BE2C (cell line): ENCODE data around the gene FXYD4.

Experiments used
- DNase-seq: peaks from one replicate; pipeline ENCODE4 v3.0.0-alpha.2; 2020
- H3K27me3 ChIP-seq: fragments of 250-450 bp; sonication (Bioruptor Pico); 2 replicates; pipeline ENCODE4 v1.5.1; 2020; ENCODE audit warnings: mild to moderate bottlenecking
- H3K36me3 ChIP-seq: fragments of 250-450 bp; sonication (Bioruptor Pico); 2 replicates; pipeline ENCODE4 v1.5.1; 2020; ENCODE audit warnings: mild to moderate bottlenecking
- H3K4me1 ChIP-seq: fragments of 250-450 bp; sonication (Bioruptor Pico); 2 replicates; pipeline ENCODE4 v1.5.1; 2020
- H3K4me3 ChIP-seq: 2 replicates; pipeline ENCODE4 v1.5.1; 2011; ENCODE audit warnings: low read depth, low read length
- H3K9me3 ChIP-seq: fragments of 250-450 bp; sonication (Bioruptor Pico); 2 replicates; pipeline ENCODE4 v1.5.1; 2020
- CTCF ChIP-seq: IDR thresholded peaks from 2 replicates; pipeline ENCODE4 v1.5.1; 2012; ENCODE audit warnings: mild to moderate bottlenecking, low read depth, low read length

Gene FXYD4

DNA sequence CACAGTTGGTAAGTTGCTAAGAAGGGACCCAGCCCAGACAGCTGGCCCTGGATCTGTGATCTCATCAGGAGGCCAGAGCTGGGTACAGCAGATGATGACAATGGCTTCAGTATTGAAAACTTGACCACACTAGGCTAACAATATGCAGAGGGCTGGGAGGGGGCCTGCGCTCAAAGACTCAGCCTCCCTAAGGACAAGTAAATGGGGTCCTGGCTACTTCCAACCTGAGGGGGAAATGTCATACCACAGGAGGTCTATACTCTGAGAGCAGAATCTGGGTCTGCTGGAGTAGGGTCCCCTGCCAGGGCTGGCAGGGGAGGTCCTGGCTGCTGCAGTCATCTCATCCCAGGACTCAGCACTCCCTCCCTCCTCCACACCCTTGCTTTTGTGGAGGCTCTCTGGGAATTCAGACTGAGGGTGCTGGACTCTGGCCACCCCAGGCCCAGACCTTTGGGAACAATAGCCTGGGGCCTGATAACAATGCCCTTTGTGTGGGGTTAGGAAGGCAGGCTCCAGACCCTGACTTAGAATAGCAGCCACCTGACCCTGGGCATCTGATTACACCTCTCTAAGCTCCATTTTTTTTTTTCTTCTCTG, 1.4 kb downstream of the FXYD4 start:
- no peak for DNase-seq
- no peaks in the 10 kb centered on the region for H3K27me3 ChIP-seq
- H3K4me3 ChIP-seq: no peak overlapping the region

DNA sequence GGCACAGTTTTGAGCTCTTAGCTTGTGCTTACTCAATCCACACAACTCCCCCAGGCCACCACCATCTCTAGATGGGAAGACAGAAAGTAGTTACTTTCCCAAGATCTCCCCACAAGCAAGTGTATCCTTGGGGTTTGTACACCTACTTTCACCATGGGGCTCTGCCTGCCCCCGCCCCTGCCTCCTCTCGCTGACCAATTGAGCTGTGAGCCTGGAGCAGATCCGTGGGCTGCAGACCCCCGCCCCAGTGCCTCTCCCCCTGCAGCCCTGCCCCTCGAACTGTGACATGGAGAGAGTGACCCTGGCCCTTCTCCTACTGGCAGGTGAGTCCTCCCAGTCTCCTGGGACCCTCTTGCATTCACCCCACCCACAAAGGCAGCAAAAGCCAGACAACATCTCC, 2.0 kb downstream of the FXYD4 start:
- H3K4me3 ChIP-seq: no peak overlapping the region
- no peak for TF ChIP-seq CTCF

More for the DNA sequence above, 1.4 kb downstream of the FXYD4 start:
- Histone ChIP-seq H3K9me3 (no peaks in the 10 kb centered on the region), H3K4me1 (no peaks in the 10 kb centered on the region), H3K36me3 (no peaks in the 10 kb centered on the region)
- TF ChIP-seq CTCF: no peak

GRCh38 chr10:43374194-43374593, 2.8 kb downstream of the FXYD4 start:
- Histone ChIP-seq H3K9me3 (no peaks in the 10 kb centered on the region), H3K4me3 (no peak overlapping the region), H3K36me3 (no peaks in the 10 kb centered on the region), H3K4me1 (no peaks in the 10 kb centered on the region), H3K27me3 (no peaks in the 10 kb centered on the region)
- no peak for DNase-seq
- TF ChIP-seq CTCF: no peak

More for the DNA sequence above, 2.0 kb downstream of the FXYD4 start:
- no peaks in the 10 kb centered on the region for H3K27me3 ChIP-seq
- H3K4me1 ChIP-seq: no peaks in the 10 kb centered on the region
- no peaks in the 10 kb centered on the region for H3K9me3 ChIP-seq
- no peak for DNase-seq
- no peaks in the 10 kb centered on the region for H3K36me3 ChIP-seq

DNA sequence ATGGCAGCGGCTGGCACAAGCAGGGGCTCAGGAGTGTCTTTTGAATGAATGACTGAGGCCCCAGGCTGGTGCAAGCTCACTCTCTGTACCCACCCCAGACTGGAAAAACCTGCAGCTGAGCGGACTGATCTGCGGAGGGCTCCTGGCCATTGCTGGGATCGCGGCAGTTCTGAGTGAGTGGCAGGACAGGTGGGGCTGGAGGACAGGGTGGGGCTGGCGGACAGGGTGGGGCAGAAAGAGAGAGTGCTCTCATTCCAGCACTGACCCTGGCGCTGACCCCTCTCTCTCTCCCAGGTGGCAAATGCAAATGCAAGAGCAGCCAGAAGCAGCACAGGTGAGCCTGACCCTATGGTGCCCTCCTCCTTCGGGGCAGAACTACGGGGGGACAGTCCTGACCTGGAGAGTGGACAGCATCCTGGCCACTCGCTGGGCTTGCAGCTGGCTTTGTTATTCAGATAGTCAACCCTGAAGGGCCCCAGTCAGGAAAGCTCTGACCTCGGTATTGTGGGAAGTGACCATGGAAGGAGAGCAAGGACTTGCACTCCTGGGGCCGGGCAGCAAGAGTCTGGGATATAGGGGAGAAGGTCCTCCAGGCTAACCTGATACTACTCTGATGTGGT, 4.1 kb downstream of the FXYD4 start:
- H3K4me1 ChIP-seq: no peaks in the 10 kb centered on the region
- TF ChIP-seq CTCF: no peak
- no peak overlapping the region for H3K4me3 ChIP-seq
- DNase-seq: no peak
- H3K36me3 ChIP-seq: no peaks in the 10 kb centered on the region
- no peaks in the 10 kb centered on the region for H3K27me3 ChIP-seq
- H3K9me3 ChIP-seq: no peaks in the 10 kb centered on the region

DNA sequence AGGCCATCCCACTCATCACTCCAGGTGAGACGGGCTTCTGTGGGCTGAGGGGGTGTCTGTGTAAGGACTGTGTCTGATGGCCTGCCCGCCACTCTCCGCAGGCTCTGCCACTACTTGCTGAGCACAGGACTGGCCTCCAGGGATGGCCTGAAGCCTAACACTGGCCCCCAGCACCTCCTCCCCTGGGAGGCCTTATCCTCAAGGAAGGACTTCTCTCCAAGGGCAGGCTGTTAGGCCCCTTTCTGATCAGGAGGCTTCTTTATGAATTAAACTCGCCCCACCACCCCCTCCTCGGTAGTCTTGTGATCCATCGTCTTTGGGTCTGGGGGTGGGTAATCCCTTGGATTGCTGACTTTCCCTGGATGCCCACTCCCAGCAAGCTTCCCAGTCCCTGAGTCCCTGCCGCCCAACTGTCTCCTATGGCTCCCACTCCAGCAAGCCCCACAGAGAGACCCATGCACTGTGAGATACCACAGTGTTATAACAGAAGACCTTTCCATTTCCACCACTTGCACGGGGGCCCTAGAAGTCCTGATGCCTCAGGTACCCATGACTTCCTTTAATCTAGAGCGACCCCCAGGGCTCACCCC, 4.7 kb downstream of the FXYD4 start:
- TF ChIP-seq CTCF: no peak
- Histone ChIP-seq H3K4me3 (no peak overlapping the region), H3K36me3 (no peaks in the 10 kb centered on the region), H3K9me3 (no peaks in the 10 kb centered on the region), H3K27me3 (no peaks in the 10 kb centered on the region), H3K4me1 (no peaks in the 10 kb centered on the region)
- DNase-seq: no peak

- DNase-seq: no peak
- Histone ChIP-seq H3K9me3 (no peaks in the 10 kb centered on the region), H3K4me3 (no peak overlapping the region), H3K36me3 (no peaks in the 10 kb centered on the region), H3K4me1 (no peaks in the 10 kb centered on the region), H3K27me3 (no peaks in the 10 kb centered on the region)
- no peak for TF ChIP-seq CTCF
Measured at GRCh38 chr10:43376828-43377423, 5.5 kb downstream of the FXYD4 start.
